ENCODE measurements around the gene NUDT16L1.

DNA sequence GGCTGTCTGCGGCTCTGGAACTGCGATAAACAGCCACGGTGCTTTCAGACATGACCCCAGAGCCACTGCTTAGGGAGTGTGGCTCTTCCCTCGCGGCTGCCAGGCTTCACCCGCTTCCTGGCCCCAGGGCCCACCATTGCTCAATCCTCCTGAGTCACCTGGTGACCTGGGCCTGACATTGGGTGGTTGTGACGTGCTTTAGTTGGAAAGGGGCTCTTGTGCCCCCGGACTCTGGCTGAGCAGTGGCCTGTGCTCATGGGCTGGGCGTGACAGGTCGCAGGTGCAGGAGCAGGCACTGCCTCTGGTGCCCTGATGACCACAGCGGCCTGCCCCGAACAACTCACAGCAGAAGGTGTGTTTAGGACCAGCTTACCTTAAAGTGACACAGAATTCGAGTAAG lies 8.6 kb upstream of the NUDT16L1 start:
- no peak for TF ChIP-seq POLR2AphosphoS5 (IDR thresholded peaks at IDR 0.05)
- TF ChIP-seq, protein P1, sequence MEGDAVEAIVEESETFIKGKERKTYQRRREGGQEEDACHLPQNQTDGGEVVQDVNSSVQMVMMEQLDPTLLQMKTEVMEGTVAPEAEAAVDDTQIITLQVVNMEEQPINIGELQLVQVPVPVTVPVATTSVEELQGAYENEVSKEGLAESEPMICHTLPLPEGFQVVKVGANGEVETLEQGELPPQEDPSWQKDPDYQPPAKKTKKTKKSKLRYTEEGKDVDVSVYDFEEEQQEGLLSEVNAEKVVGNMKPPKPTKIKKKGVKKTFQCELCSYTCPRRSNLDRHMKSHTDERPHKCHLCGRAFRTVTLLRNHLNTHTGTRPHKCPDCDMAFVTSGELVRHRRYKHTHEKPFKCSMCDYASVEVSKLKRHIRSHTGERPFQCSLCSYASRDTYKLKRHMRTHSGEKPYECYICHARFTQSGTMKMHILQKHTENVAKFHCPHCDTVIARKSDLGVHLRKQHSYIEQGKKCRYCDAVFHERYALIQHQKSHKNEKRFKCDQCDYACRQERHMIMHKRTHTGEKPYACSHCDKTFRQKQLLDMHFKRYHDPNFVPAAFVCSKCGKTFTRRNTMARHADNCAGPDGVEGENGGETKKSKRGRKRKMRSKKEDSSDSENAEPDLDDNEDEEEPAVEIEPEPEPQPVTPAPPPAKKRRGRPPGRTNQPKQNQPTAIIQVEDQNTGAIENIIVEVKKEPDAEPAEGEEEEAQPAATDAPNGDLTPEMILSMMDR (IDR thresholded peaks at IDR 0.05) = no peak
